DND-41 (cell line): Measurements from ENCODE around the gene PUM1.
A peak's percentile ranks its signal among the peaks of the same experiment; 100 is the strongest.

Experiments
- ATAC-seq: fragments of 200-7000 bp; cut with Tn5 transposase; 3 replicates; pipeline ENCODE4 v1.9.1; 2021; ENCODE audit warnings: low read depth; ENCODE audit not compliant: insufficient read depth
- DNase-seq: peaks from one replicate; pipeline ENCODE4 v3.0.0-alpha.2; 2020
- H2AFZ ChIP-seq: 2 replicates; pipeline ENCODE4 v1.6.0; 2012; ENCODE audit warnings: low read depth, low read length
- H3K27ac ChIP-seq: 2 replicates; pipeline ENCODE4 v1.5.1; 2012; ENCODE audit warnings: low read length, inconsistent platforms
- H3K27me3 ChIP-seq: fragments of 200-600 bp; sonication (generic); 2 replicates; pipeline ENCODE4 v1.6.0; 2012; ENCODE audit warnings: low read length, mild to moderate bottlenecking, inconsistent platforms; ENCODE audit not compliant: insufficient read depth, poor library complexity
- H3K36me3 ChIP-seq: 2 replicates; pipeline ENCODE4 v1.5.1; 2012; ENCODE audit warnings: low read length, inconsistent platforms; ENCODE audit not compliant: insufficient read depth
- H3K4me1 ChIP-seq: 2 replicates; pipeline ENCODE4 v1.5.1; 2012; ENCODE audit warnings: mild to moderate bottlenecking, low read length; ENCODE audit not compliant: insufficient read depth
- H3K4me2 ChIP-seq: 2 replicates; pipeline ENCODE4 v1.6.0; 2012; ENCODE audit warnings: mild to moderate bottlenecking, moderate library complexity, low read length, inconsistent platforms; ENCODE audit not compliant: insufficient read depth
- H3K4me3 ChIP-seq, 2 experiments: fragments of 200-600 bp in 1 of 2; shearing (Covaris generic) in 1 of 2; 2 replicates each; pipeline ENCODE4 v1.5.1; 2012 to 2016; ENCODE audit warnings: inconsistent platforms in 2 of 2, low read length in 2 of 2, mild to moderate bottlenecking in 2 of 2, low read depth in 1 of 2, moderate library complexity in 1 of 2
- H3K79me2 ChIP-seq: 2 replicates; pipeline ENCODE4 v1.6.0; 2012; ENCODE audit warnings: low read length, inconsistent platforms; ENCODE audit not compliant: insufficient read depth
- H3K9ac ChIP-seq: 2 replicates; pipeline ENCODE4 v1.6.0; 2012; ENCODE audit warnings: low read depth, mild to moderate bottlenecking, inconsistent platforms, low read length, moderate library complexity
- H3K9me3 ChIP-seq: 2 replicates; pipeline ENCODE4 v1.5.1; 2012; ENCODE audit warnings: low read length, moderate library complexity, mild to moderate bottlenecking, inconsistent platforms; ENCODE audit not compliant: insufficient read depth, severe bottlenecking
- H4K20me1 ChIP-seq: 2 replicates; pipeline ENCODE4 v1.6.0; 2012; ENCODE audit warnings: low read length; ENCODE audit not compliant: insufficient read depth
- CTCF ChIP-seq: IDR thresholded peaks from 2 replicates; pipeline ENCODE4 v1.5.1; 2012; ENCODE audit warnings: borderline replicate concordance, low read length, moderate library complexity, mild to moderate bottlenecking; ENCODE audit not compliant: poor library complexity, severe bottlenecking; ENCODE audit errors: extremely low read depth
- EZH2 ChIP-seq: IDR thresholded peaks from 3 replicates; pipeline ENCODE4 v1.6.1; 2012; ENCODE audit warnings: borderline replicate concordance, low read depth, mild to moderate bottlenecking, moderate library complexity, low read length, inconsistent platforms; ENCODE audit not compliant: severe bottlenecking

PUM1 gene

GRCh38 chr1:30981172-30981571 lies 84.3 kb downstream of the PUM1 start:
- Histone ChIP-seq H2AFZ (no peak overlapping the region), H4K20me1 (peaks cover 54% of the 10 kb centered on the region; the same call in 1 of the 2 replicates), H3K4me2 (no peak overlapping the region), H3K4me3 (no peak overlapping the region), H3K27me3 (no peaks in the 10 kb centered on the region), H3K9me3 (no peaks in the 10 kb centered on the region), H3K9ac (no peak overlapping the region), H3K79me2 (peaks cover 98% of the 10 kb centered on the region), H3K4me1 (no peaks in the 10 kb centered on the region), H3K27ac (no peak overlapping the region), H3K36me3 (peaks cover 88% of the 10 kb centered on the region)
- DNase-seq = no peak
- TF ChIP-seq CTCF = no peak
- TF ChIP-seq EZH2 = no peak
- ATAC-seq = no peak

GRCh38 chr1:30977511-30977910 lies 88.0 kb downstream of the PUM1 start:
- TF ChIP-seq EZH2 (no peak), CTCF (no peak)
- no peak overlapping the region for H3K9ac ChIP-seq
- peaks cover 90% of the 10 kb centered on the region for H3K36me3 ChIP-seq
- H3K9me3 ChIP-seq = no peaks in the 10 kb centered on the region
- DNase-seq = no peak
- peaks cover 90% of the 10 kb centered on the region for H3K79me2 ChIP-seq
- H3K4me3 ChIP-seq = no peak overlapping the region
- no peak overlapping the region for H2AFZ ChIP-seq
- H3K4me1 ChIP-seq = no peaks in the 10 kb centered on the region
- peaks cover 36% of the 10 kb centered on the region; the same call in 1 of the 2 replicates for H4K20me1 ChIP-seq
- H3K27ac ChIP-seq = no peak overlapping the region
- no peaks in the 10 kb centered on the region for H3K27me3 ChIP-seq
- ATAC-seq = no peak
- H3K4me2 ChIP-seq = no peak overlapping the region

- Histone ChIP-seq H3K4me1 (no peaks in the 10 kb centered on the region), H3K4me3 (no peak overlapping the region), H3K79me2 (peaks cover 89% of the 10 kb centered on the region), H3K36me3 (peaks cover 86% of the 10 kb centered on the region), H2AFZ (no peak overlapping the region), H3K9ac (no peak overlapping the region), H3K4me2 (no peak overlapping the region), H3K9me3 (no peaks in the 10 kb centered on the region), H3K27ac (no peak overlapping the region), H4K20me1 (peaks cover 32% of the 10 kb centered on the region; the same call in 1 of the 2 replicates), H3K27me3 (no peaks in the 10 kb centered on the region)
- ATAC-seq = no peak
- TF ChIP-seq CTCF = peak; percentile 21
- TF ChIP-seq EZH2 = no peak
- no peak for DNase-seq
Observed at GRCh38 chr1:30977105-30977504, 88.4 kb downstream of the PUM1 start.

GRCh38 chr1:30976143-30976542 lies 89.4 kb downstream of the PUM1 start:
- H4K20me1 ChIP-seq = peaks cover 33% of the 10 kb centered on the region; the same call in 1 of the 2 replicates
- ATAC-seq = no peak
- DNase-seq = no peak
- H2AFZ ChIP-seq = no peak overlapping the region
- H3K36me3 ChIP-seq = peaks cover 86% of the 10 kb centered on the region
- no peak overlapping the region for H3K27ac ChIP-seq
- H3K27me3 ChIP-seq = no peaks in the 10 kb centered on the region
- peaks cover 88% of the 10 kb centered on the region for H3K79me2 ChIP-seq
- no peaks in the 10 kb centered on the region for H3K9me3 ChIP-seq
- no peak overlapping the region for H3K4me3 ChIP-seq
- H3K4me1 ChIP-seq = no peaks in the 10 kb centered on the region
- TF ChIP-seq EZH2 (no peak), CTCF (no peak)
- no peak overlapping the region for H3K4me2 ChIP-seq
- H3K9ac ChIP-seq = no peak overlapping the region
